ENCODE measurements around the gene PRKCA. TPM values are rescaled to one million over a fixed set of nuclear protein-coding genes. Genes with fewer than 3 reads are reported as not detected.

The PRKCA gene
- total and polyA plus RNA-seq, 2 experiments from 2014 or later, result 6.4 to 35.4 TPM

- no peak for TF ChIP-seq ZNF331 (CRISPR knock-in tag; IDR thresholded peaks at IDR 0.05; ENCODE audit: low read depth)
- TF ChIP-seq REST (IDR thresholded peaks at IDR 0.05; ENCODE audit: unreplicated experiment), result no peak
These were observed 29.4 kb upstream of the PRKCA start (continued) for GRCh38 chr17:66272811-66273585.

- TF ChIP-seq ZNF331 (CRISPR knock-in tag; IDR thresholded peaks at IDR 0.05; ENCODE audit: low read depth) (no peak), CREB1 (CRISPR knock-in tag; IDR thresholded peaks at IDR 0.05; ENCODE audit: low read depth) (no peak), POLR2AphosphoS5 (IDR thresholded peaks at IDR 0.05; ENCODE audit: low read depth) (no peak), STAT1 (IDR thresholded peaks at IDR 0.05; ENCODE audit: unreplicated experiment) (no peak), REST (IDR thresholded peaks at IDR 0.05; ENCODE audit: unreplicated experiment) (no peak), ZNF462 (CRISPR knock-in tag; IDR thresholded peaks at IDR 0.05) (no peak), EZH2phosphoT487 (IDR thresholded peaks at IDR 0.05; ENCODE audit: unreplicated experiment) (no peak), NANOG (IDR thresholded peaks at IDR 0.05; ENCODE audit: borderline replicate concordance) (no peak)
- Histone ChIP-seq H3K27me3 (ENCODE audit: insufficient read depth) (no peaks in the 10 kb centered on the region), H3F3A (replicated peaks; ENCODE audit: low read depth) (no peaks in the 10 kb centered on the region), H3K79me2 (replicated peaks; ENCODE audit: insufficient read depth) (no peaks in the 10 kb centered on the region), H3K4me3 (no peak overlapping the region), H2AFZ (no peak overlapping the region), H3K27ac (ENCODE audit: low read depth) (no peak overlapping the region), H3K4me1 (ENCODE audit: insufficient read depth) (no peaks in the 10 kb centered on the region), H3K36me3 (ENCODE audit: insufficient read depth) (no peaks in the 10 kb centered on the region), H3K4me2 (no peak overlapping the region), H3K9me2 (ENCODE audit: insufficient read depth) (no peaks in the 10 kb centered on the region), H4K20me1 (replicated peaks; ENCODE audit: insufficient read depth) (no peaks in the 10 kb centered on the region)
- H3K27ac Mint-ChIP-seq, result no peak overlapping the region
- ATAC-seq, result no peak
- peaks cover 23% of the 10 kb centered on the region for H3K9me3 Mint-ChIP-seq
- H3K27me3 Mint-ChIP-seq (ENCODE audit: insufficient read depth, low read depth, poor library complexity), result peaks cover 7% of the 10 kb centered on the region
- H3K4me1 Mint-ChIP-seq, result no peaks in the 10 kb centered on the region
- peaks cover 8% of the 10 kb centered on the region for H3K36me3 Mint-ChIP-seq (ENCODE audit: low read depth)
- no peak for DNase-seq (ENCODE audit: low spot score)
- H3K4me3 Mint-ChIP-seq, result no peak overlapping the region
These were observed 28.9 kb upstream of the PRKCA start for GRCh38 chr17:66273586-66273848.
